ENCODE measurements around the gene WDR1. TPM values are rescaled to one million over a fixed set of nuclear protein-coding genes. Genes with fewer than 3 reads are reported as not detected.

The WDR1 gene
- total RNA-seq, 1 experiment from 2014 or later: 258 TPM

- Histone ChIP-seq H4K20me1 (ENCODE audit: insufficient read depth) (no peaks in the 10 kb centered on the region), H3K4me2 (no peak overlapping the region), H3K79me2 (ENCODE audit: low read depth) (no peaks in the 10 kb centered on the region), H3K9me3 (ENCODE audit: insufficient read depth, low read depth) (no peaks in the 10 kb centered on the region), H3K27ac (no peak overlapping the region), H3K9me2 (ENCODE audit: insufficient read depth) (no peaks in the 10 kb centered on the region), H2AFZ (no peak overlapping the region), H3K27me3 (ENCODE audit: insufficient read depth, low read depth) (no peaks in the 10 kb centered on the region), H3K36me3 (ENCODE audit: low read depth) (no peaks in the 10 kb centered on the region), H3F3A (ENCODE audit: insufficient read depth, low read depth) (peaks cover 17% of the 10 kb centered on the region), H3K4me3 (no peak overlapping the region), H3K4me1 (replicated peaks; ENCODE audit: insufficient read depth) (peaks cover 27% of the 10 kb centered on the region)
- peak in 1 of 2 experiments; percentile 12 for DNase-seq
- BruUV-seq (replicated peaks): no TSS peak
- POLR2A ChIA-PET (ENCODE audit: unreplicated experiment): no interaction called here
- no peak for TF ChIP-seq CTCF (conservative IDR thresholded peaks at IDR 0.05)
- no peak for TF ChIP-seq EZH2 (IDR thresholded peaks at IDR 0.05; ENCODE audit: low read depth)
- CTCF ChIA-PET: no interaction called here
- intact Hi-C loops (cut with micrococcal nuclease; ENCODE audit: unreplicated experiment): no loop called here
Measured at GRCh38 chr4:10047967-10048366, 68.6 kb downstream of the WDR1 start.

DNA sequence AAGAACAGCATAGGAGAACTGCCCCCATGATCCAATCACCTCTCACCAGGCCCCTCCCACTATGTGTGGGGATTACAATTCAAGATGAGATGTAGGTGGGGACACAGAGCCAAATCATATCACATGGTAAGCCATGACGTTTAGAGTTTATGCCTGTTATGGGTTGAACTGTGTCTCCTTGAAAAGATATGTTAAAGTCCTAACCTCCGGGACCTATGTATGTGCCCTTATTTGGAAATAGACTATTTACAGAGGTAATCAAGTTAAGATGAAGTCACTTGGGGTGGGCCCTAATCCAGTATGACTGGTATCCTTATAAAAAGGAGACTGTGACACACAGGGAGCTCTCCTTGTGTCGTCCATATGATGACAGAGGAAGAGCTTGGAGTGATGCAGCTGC, 70.1 kb downstream of the WDR1 start:
- Histone ChIP-seq H3K4me2 (no peak overlapping the region), H3F3A (ENCODE audit: insufficient read depth, low read depth) (peaks cover 17% of the 10 kb centered on the region), H3K36me3 (ENCODE audit: low read depth) (no peaks in the 10 kb centered on the region), H3K4me1 (replicated peaks; ENCODE audit: insufficient read depth) (peaks cover 27% of the 10 kb centered on the region), H3K9me2 (ENCODE audit: insufficient read depth) (no peaks in the 10 kb centered on the region), H2AFZ (no peak overlapping the region), H3K79me2 (ENCODE audit: low read depth) (no peaks in the 10 kb centered on the region), H3K4me3 (no peak overlapping the region), H4K20me1 (ENCODE audit: insufficient read depth) (no peaks in the 10 kb centered on the region), H3K9me3 (ENCODE audit: insufficient read depth, low read depth) (no peaks in the 10 kb centered on the region), H3K27me3 (ENCODE audit: insufficient read depth, low read depth) (no peaks in the 10 kb centered on the region), H3K27ac (peak overlapping the region; percentile 59)
- DNase-seq: no peak
- TF ChIP-seq CTCF (conservative IDR thresholded peaks at IDR 0.05) (no peak), EZH2 (IDR thresholded peaks at IDR 0.05; ENCODE audit: low read depth) (no peak)
- intact Hi-C loops (cut with micrococcal nuclease; ENCODE audit: unreplicated experiment): no loop called here
- ChIA-PET POLR2A (ENCODE audit: unreplicated experiment) (no interaction called here), CTCF (no interaction called here)
- no TSS peak for BruUV-seq (replicated peaks)

DNA sequence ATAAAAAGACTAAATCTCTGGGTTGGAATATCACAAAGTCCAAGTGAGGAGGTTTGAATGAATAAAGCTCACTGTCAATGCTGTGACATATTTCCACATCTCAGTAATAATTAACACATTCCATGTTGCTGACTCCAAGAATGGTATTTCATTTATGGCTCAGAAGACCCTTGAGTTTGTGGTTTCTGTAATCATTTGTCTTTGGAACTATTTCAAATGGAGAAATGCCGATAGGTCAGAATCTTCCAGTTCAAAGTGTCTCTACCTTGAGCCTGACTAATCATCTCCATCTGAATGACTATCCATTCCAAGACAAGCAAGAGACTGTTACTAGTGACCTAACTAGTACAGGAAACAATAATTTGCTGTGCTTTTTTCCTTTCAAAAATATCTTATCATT, 71.1 kb downstream of the WDR1 start:
- H3F3A ChIP-seq (ENCODE audit: insufficient read depth, low read depth): peaks cover 17% of the 10 kb centered on the region
- peaks cover 27% of the 10 kb centered on the region for H3K4me1 ChIP-seq (replicated peaks; ENCODE audit: insufficient read depth)
- H3K4me3 ChIP-seq: no peak overlapping the region
- no peak overlapping the region for H2AFZ ChIP-seq
- H4K20me1 ChIP-seq (ENCODE audit: insufficient read depth): no peaks in the 10 kb centered on the region
- H3K36me3 ChIP-seq (ENCODE audit: low read depth): no peaks in the 10 kb centered on the region
- H3K27ac ChIP-seq: peak overlapping the region; percentile 59
- ChIA-PET POLR2A (ENCODE audit: unreplicated experiment) (no interaction called here), CTCF (no interaction called here)
- TF ChIP-seq CTCF (conservative IDR thresholded peaks at IDR 0.05) (no peak), EZH2 (IDR thresholded peaks at IDR 0.05; ENCODE audit: low read depth) (no peak)
- no peaks in the 10 kb centered on the region for H3K9me2 ChIP-seq (ENCODE audit: insufficient read depth)
- H3K9me3 ChIP-seq (ENCODE audit: insufficient read depth, low read depth): no peaks in the 10 kb centered on the region
- no peaks in the 10 kb centered on the region for H3K79me2 ChIP-seq (ENCODE audit: low read depth)
- BruUV-seq (replicated peaks): no TSS peak
- H3K27me3 ChIP-seq (ENCODE audit: insufficient read depth, low read depth): no peaks in the 10 kb centered on the region
- no peak overlapping the region for H3K4me2 ChIP-seq
- peak in 1 of 2 experiments; percentile 92 for DNase-seq
- intact Hi-C loops (cut with micrococcal nuclease; ENCODE audit: unreplicated experiment): no loop called here

All from PC-9 (cell line).